GM21619 (cell line): Measurements from ENCODE around the gene SLC41A3.
"Not testable (repeated sequence)": the region's sequence is repeated elsewhere in the genome, so short reads cannot be mapped to it uniquely, and the experiment has no call there.

ENCODE experiments used
- ATAC-seq: cut with Tn5 transposase; IDR thresholded peaks from one replicate; pipeline ENCODE4 v1.9.1; 2021; ENCODE audit not compliant: unreplicated experiment

Gene SLC41A3

GRCh38 chr3:126107203-126107939 lies 23.4 kb upstream of the SLC41A3 start:
- ATAC-seq: no peak

GRCh38 chr3:126106336-126107202 lies 22.6 kb upstream of the SLC41A3 start:
- no peak for ATAC-seq

DNA sequence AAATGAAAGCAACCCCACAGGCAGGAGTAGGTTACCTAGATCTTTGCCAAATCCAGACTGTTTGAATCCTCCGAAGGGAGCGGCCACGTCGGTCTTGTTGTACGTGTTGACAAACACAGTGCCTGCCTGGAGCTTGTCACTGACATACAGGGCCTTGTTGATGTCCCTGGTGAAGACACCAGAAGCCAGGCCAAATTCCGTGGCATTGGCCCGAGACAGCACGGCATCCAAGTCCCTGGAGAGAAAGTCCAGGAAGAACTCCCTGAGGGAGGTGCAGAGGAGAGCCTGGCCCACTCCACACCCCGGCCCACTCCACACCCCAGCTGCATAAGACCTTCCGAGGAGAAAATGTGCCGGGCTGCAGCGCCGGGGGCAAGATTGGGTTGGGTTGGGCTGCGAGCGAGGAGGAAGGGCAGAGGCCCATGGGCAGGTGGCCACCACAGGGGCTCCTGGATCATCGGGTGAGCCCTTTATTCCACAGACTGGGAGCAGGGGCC lies 21.8 kb upstream of the SLC41A3 start:
- ATAC-seq: no peak

DNA sequence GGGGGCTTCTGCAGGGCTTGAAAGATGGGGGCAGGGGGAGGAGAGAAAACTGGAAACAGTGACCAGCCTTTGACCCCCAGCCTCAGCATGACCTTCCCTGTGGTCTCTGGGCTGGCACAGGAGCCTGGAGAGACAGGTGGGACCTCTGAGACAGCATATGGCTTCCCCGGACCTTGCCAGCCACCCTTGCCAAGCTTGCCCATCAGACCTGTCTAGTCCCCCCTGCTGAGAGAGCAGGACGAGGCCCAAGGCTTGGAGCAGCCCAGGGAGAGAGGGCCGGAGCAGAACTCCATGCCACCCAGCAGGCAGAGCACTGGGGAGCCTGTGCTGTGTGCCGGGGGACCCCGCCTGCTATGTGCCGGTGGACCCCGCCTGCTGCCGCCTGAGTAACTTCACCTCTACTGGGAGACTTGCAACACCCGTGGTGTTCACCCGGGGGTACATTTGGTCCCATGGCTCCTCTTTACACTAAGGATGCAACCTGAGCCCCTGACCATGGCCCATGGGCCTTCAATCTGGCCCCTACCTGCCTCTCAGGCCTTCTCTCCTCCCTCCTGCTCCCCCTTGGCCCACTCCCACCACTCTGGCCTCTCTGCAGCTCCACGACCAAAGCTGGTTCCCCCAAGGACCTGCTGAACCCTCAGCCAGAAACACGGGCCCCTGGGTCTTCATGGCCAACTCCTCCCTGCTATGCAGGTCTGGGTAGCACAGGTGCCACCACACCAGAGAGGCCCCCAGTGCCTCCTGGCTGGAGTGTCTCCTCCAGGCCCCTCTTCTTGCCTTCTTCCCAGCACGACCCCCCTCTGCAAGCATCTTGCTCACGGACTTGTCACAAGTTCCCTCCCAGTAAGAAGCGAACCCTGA lies 21.1 kb upstream of the SLC41A3 start:
- ATAC-seq: no peak

GRCh38 chr3:126104028-126104635 lies 20.2 kb upstream of the SLC41A3 start:
- ATAC-seq: no peak

- no peak for ATAC-seq
Measured at GRCh38 chr3:126103121-126104027, 19.4 kb upstream of the SLC41A3 start.

- ATAC-seq: no peak
Measured at GRCh38 chr3:126102530-126102951, 18.6 kb upstream of the SLC41A3 start.

GRCh38 chr3:126102011-126102410 lies 18.1 kb upstream of the SLC41A3 start:
- no peak for ATAC-seq

DNA sequence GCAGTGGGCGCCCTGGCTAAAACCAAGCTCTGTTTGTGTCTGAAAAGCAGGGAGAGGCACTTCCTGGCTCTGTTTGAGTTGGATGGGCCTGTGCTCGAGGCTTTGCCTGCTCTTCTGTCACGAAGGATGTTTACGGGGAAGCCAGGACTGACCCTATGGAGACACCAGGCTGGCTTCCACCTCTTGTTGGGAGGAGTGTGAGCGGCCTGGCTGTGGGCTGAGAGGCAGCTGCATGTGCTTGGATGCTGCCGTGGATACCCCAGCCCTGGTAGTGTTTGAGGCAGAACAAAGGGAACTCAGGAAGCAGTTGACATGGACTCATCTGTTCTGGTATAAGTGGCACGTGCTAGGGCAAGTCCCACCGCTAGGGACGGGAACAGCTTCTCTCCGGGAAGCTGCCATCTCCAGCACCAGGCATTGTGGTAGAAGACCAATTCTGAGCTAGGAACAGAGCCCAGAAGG lies 17.6 kb upstream of the SLC41A3 start:
- no peak for ATAC-seq

GRCh38 chr3:126100634-126101301 lies 16.8 kb upstream of the SLC41A3 start:
- peak; percentile 67 for ATAC-seq

DNA sequence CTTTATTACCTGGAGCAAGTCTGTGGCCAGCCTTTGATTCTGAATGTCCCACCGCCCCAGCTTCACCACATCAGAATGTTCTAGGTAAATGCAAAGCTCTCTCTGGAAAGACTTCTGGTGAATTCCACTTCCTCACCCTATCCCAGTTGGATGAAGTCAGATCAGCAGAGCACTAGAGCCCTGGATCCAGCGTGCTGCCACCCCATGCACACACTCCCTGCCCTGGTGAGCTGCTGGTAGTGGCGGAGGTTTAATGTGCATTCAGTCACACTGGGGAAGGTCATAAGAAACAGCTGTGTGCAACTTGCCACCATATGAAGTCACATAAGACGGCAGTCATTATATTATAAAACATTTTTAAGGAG lies 16.3 kb upstream of the SLC41A3 start:
- ATAC-seq: no peak

DNA sequence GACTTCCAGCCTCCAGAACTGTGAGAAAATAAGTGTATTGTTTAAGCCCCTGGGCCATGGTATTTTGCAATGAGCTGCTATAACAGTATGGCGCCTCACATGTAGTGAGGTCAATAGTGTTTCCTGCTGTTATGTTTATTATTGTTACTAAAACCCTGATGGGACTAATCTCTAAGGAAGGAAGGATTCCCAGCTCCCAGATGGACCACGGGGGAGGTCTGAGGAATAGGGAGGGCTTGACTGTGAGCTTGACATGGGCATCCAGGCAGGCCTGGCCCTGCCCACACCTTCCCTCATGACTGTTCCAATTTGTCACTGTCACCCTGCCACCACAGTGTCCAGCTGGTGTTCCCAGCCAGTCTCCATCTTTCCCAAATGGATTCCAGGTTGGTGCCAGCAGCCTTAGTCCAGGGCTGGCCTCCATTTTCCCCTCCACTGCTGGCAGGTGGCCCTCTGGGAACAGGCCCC lies 14.5 kb upstream of the SLC41A3 start:
- no peak for ATAC-seq

- no peak for ATAC-seq
Measured at GRCh38 chr3:126097801-126098200, 13.9 kb upstream of the SLC41A3 start.

DNA sequence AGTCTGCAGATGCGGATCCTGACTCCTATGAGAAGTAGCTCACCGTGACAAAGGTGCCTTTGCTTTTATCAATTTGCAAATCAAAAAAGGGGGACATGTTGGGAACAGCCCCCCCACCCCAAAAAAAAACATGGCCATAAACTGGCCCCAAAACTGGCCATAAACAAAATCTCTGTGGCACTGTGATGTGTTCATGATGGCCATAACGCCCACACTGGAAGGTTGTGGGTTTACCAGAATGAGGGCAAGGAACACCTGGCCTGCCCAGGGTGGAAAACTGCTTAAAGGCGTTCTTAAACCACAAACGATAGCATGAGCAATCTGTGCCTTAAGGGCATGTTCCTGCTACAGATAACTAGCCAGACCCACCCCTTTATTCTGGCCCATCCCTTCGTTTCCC lies 12.3 kb upstream of the SLC41A3 start:
- not testable (repeated sequence) for ATAC-seq

- not testable (repeated sequence) for ATAC-seq
Measured at GRCh38 chr3:126092128-126092527, 8.2 kb upstream of the SLC41A3 start.

- no peak for ATAC-seq
Measured at GRCh38 chr3:126087552-126088175, 3.7 kb upstream of the SLC41A3 start.

DNA sequence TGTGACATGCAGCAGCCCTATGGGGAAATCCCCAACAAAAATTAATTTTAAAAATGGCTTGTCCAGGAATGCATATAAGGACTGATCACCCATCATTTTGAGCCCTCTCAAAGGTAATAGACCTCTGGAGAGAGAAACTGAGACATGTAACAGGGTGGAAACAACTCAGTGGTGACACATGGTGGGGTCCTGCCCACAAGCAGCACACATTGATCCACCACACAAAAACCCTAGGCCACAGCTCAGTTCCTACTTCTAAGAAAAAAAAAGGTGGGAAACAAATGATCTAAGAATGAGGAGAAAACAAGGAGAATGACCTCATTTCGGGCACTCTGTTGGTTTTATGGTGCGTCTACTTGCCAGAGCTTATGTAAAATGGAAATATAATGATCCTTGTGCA lies 1.9 kb upstream of the SLC41A3 start:
- ATAC-seq: no peak

- no peak for ATAC-seq
Measured at GRCh38 chr3:126085276-126085675, 1.4 kb upstream of the SLC41A3 start.
